DOHH2 (cell line): Measurements from ENCODE around the gene TMEM119.

Source experiments
- CTCF ChIP-seq: fragments of 200-600 bp; sonication (generic); IDR thresholded peaks from one replicate; pipeline ENCODE4 v1.5.1; 2014; ENCODE audit warnings: antibody characterized with exemption, mild to moderate bottlenecking, low read depth, low read length; ENCODE audit not compliant: poor library complexity, severe bottlenecking
- EZH2phosphoT487 ChIP-seq: fragments of 200-600 bp; sonication (generic); IDR thresholded peaks from 2 replicates; pipeline ENCODE4 v1.6.1; 2017; ENCODE audit warnings: borderline replicate concordance, mild to moderate bottlenecking, antibody characterized with exemption, low read length, moderate library complexity, mixed read lengths

- TF ChIP-seq CTCF (no peak), EZH2phosphoT487 (no peak)
Observed at GRCh38 chr12:108559748-108560147, 38.1 kb downstream of the TMEM119 start.
